Left ventricle myocardium superior (tissue), 1 donor: Measurements from ENCODE around the gene HS1BP3. TPM values are rescaled to one million over a fixed set of nuclear protein-coding genes. Genes with fewer than 3 reads are reported as not detected.

Experiments used
- ATAC-seq: fragments of 200-7000 bp; cut with Tn5 transposase; one replicate; pipeline ENCODE4 v1.9.1; 2020; ENCODE audit warnings: mild to moderate bottlenecking, moderate library complexity
- DNase-seq: peaks from one replicate; pipeline ENCODE4 v3.0.0-alpha.2; 2020
- intact Hi-C: fragments of 100-400 bp; cut with micrococcal nuclease; formaldehyde crosslinking; loops from one replicate; pipeline ENCODE4 v1.11.0; 2022
- total RNA-seq: library from RNA; stranded (reverse); fragmentation: NEBNext Ultra II Directional; extraction: Animal tissue kit (Norgen Biotek cat#: 25700); gene quantifications from one replicate; pipeline ENCODE4 v1.2.1, GENCODE V29; 2021
- donor health status: DM: no; HTN: yes; CAD: no; lungs with severe emphysema.

The HS1BP3 gene
- total RNA-seq, 1 donor from 2014 or later = 20.2 TPM

DNA sequence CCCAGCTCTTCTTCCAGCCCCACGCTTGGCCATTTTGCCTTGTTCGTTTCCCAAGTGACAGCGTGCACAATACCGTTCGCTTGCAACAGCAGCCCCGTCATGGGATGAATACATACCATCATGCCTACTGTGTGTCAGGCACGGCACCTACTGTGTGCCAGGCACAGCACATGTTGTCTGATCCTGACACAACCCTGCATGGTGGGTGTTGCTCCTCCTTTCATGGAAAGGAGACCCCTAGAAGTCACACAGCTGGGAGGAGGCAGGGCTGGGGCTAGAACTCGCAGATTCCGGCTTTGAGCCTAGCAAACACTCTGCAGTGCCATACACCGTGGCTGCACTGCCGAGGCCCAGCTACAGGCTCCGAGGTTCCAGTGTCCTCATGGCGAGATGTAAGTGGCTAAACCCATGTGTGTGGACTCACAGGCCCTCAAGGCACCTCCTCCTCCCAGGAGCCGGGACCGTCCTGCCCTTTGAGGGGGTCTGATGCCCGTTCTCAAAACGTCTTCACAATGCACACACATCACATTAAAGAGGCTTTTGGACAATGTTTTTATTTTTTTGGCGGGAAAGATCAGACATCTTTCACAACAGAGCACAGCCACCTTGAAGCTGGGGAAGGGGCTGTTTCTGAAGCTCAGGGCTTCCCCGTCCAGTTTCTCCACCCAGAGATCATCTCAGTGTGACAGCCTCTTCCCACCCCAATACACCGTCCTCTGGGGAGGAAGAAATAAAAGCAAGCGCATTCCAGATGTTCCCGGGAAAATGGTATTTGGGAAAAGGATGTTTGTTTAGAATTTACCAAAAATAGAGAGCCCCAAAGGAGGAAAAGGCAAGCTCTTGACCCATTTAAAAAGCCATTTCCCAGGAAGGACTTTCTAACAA is 64.9 kb downstream of the HS1BP3 start:
- DNase-seq (no peak), ATAC-seq (peak; percentile 15)
- intact Hi-C loops = no loop called here

DNA sequence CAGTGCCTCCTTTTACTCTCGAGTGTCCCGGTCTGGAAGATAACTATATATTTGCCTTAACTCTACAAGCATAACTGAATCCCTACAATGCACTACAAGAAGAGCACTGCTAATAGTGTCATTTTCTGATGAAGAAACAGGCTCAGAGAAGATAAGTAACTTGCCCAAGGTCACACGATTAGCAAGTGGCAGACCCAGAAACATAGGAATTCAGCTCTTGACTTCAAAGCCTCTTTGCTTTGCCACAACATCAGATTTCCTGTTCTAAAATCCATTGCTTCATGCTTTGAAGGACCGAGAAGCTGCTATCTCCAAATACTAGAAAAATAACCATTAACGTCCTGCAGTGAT is 65.6 kb downstream of the HS1BP3 start:
- intact Hi-C loops = no loop called here
- ATAC-seq = no peak
- DNase-seq = no peak

GRCh38 chr2:20584399-20585358 is 66.2 kb downstream of the HS1BP3 start:
- intact Hi-C loops = no loop called here
- DNase-seq (no peak), ATAC-seq (peak; percentile 70)

DNA sequence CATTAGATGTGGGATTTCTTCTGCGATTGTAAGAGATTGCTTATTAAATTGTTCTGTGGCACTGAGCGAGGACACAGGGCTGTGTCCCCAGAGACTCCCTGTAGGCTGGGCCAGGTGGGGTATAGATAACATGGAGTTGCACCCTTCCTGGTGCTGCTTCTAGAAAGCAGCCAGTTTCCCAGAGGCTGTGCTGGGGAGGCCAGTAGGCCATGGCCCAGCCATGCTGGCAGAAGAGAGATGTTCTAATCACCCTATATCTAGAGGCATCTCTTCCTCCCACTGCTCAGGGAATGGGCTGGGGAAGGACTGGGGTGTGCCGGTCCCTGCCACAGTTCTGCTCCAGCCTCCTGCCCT is 66.9 kb downstream of the HS1BP3 start:
- intact Hi-C loops = no loop called here
- ATAC-seq (peak; percentile 7), DNase-seq (no peak)

- intact Hi-C loops = no loop called here
- ATAC-seq = no peak
- DNase-seq = no peak
Measured at GRCh38 chr2:20583425-20583881, 67.4 kb downstream of the HS1BP3 start.

GRCh38 chr2:20582600-20583221 is 68.2 kb downstream of the HS1BP3 start:
- no peak for DNase-seq
- intact Hi-C loops = no loop called here
- ATAC-seq = no peak

DNA sequence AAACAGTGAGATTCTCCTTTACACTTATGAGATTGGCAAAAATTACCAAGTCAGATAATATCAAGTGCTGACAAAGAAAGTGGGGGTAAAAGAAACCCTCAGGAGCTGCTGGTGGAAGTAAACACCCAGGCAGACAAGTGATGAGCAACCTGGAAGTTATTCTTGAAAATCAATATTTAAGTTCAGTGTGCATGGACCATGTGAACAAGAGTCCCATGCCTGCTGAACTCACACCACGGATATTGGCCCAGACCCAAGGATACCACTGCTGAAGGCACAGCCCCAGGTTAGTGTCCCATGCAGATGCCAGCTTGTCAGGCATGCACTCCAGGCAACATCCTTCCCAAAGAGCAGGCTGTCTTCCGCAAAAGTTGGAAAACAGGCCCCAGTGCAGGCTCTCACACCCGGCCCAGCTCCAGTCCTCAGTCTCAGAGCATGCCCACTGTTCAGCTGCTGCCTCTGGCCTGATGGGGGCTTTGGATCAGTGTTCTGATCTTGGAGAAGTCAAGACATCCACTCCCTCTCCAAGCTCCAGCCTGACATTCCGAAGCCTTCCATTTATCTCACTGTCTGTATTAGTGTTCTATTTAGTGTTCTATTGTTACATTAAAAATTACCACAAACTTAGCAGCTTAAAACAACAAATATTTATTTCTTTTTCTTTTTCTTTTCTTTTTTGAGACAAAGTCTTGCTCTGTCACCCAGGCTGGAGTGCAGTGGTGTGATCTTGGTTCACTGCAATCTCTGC is 70.0 kb downstream of the HS1BP3 start:
- ATAC-seq (no peak), DNase-seq (no peak)
- intact Hi-C loops = no loop called here

- DNase-seq (no peak), ATAC-seq (no peak)
- intact Hi-C loops = no loop called here
Measured at GRCh38 chr2:20579866-20580265, 71.0 kb downstream of the HS1BP3 start.

DNA sequence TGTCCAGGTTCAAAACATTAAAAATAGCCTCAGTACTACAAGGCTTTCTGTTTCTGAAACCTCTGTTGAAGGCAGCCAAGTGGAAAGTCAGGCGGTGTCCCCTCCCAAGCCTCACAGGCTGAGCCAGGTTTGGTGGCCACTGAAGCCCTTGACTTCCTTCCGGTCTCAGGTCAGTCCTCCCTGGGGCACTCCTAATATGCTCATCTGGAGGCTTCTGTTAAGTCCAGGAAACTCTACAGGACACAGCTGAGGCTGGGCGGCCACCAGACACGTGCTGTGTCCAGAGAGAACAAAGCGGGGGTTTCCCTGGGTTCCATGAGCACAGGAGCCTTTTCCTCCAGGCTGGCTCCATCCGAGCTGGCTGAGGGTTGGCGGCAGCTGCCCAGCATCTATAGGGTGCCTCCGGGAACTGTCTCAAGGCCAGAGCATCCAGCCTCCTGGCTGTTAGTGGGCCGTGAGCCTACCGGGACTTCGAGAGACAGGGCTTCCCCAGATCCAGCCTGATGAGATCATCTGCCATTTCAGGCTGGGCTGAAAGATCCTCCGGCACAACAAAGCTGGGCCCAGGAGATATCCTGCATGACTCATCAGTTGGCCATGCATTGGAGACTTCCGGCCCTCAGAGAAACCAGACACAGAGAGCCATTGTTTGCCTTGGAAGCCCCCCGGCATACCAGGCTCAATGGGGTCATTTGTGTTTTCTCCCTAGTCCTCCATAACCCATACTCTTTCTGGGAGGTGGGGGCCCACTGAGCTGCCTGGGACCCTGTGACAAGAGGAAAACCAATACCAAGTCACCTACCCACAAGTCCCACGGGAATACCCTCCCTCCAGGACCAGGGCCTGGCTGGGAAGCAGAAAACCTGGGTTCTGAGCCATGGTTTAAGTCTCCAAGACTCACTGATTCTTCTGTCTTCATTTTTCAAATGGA is 71.7 kb downstream of the HS1BP3 start:
- intact Hi-C loops = no loop called here

DNA sequence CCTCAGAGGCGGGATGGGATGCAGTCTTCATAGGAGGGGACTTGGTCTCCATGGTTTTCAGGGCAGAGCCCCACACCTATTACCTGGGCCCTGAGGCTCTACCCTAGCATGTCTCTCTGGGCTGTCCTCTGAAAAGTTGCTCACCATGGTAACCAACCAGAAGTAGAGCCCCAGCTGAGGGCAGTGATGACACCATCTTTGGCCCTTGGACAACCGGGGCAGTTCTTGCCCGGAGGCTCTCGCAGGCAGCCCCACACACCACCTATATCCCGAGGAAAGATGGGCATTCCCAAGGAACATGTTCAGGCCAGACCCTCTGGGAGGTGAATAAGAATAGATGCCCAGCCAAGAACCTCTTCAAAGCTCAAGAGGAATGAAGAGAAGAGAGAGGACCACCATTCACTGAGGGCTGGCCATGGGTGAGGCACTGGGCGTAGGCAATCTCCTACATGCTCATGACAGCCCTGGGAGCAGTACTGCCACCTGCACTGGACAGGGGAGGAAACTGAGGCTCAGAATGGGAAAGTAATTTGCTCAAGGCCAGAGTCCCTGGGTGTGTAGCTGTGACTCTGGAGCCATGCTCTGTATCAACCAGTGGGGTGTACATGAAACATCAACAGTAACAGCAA is 72.5 kb downstream of the HS1BP3 start:
- intact Hi-C loops = no loop called here
- no peak for DNase-seq
- no peak for ATAC-seq

More for the DNA sequence above, 71.7 kb downstream of the HS1BP3 start:
- DNase-seq (peak; percentile 83), ATAC-seq (peak; percentile 91)

DNA sequence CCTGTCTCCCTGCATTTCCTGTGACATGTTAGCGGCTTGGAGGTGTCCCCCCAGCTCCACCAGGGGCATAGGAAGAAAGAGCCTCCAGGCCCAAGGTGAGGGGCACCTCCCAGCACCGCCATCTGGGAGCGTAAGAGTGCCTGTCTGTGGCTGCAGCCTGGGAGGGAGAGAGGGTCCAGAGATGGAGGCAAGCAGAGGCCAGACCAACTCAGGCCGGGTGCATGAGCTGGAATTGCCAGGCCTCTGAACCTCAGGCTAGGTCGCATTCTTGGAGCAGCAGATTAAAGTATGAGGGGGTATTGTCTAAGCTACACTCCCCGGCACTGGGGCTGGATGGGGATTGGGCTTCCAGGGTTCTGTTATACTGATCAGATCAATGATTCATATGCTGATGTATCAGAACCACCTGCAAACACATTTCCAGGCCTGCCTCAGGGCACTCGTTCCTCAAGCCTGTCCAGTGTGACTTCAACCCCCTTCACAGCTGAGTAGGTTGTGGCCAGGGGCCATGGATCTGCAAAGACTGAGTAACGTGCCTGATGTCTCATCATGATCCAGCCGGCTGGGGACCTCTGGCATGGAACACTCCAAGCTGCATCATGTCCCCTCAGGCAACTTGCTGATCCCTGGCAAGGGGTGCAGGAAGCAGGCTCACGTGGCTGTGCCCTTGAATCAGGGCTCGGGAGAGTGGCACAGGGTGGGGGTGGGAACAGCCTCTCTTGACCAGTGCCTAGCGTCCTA is 73.2 kb downstream of the HS1BP3 start:
- ATAC-seq (no peak), DNase-seq (no peak)
- intact Hi-C loops = no loop called here

- intact Hi-C loops = no loop called here
- ATAC-seq = no peak
- DNase-seq = no peak
Measured at GRCh38 chr2:20576598-20577115, 74.2 kb downstream of the HS1BP3 start.

DNA sequence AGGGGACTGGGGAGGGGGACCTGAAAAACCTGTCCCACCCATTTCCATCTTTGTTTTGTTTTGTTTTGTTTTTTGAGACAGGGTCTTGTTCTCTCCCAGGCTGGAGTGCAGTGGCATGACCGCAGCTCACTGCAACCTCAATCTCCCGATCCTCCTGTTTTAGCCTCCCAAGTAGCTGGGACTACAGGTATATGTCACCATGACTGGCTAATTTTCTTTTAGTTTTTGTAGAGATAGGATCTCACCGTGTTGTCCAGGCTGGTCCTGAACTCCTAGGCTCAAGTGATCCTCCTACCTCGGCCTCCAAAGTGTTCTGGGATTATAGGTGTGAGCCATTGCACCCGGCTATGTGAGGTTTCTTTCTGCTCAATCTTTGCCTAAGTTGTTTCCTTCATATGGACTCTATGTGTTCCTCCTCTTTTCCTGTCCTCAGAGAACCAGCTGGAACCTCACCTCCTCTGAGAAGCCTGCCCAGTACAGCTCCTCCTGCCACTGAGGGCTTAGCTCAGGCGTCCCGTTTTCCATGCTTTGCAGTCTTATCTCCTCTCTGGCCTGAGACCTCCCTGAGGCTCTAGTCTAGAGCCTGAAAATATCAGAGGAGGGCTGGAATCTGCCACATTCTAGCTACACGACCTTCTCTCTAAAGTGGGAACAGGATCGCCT is 74.8 kb downstream of the HS1BP3 start:
- intact Hi-C loops = no loop called here
- DNase-seq (no peak), ATAC-seq (no peak)

GRCh38 chr2:20575414-20575813 is 75.5 kb downstream of the HS1BP3 start:
- ATAC-seq = no peak
- no peak for DNase-seq
- intact Hi-C loops = no loop called here

GRCh38 chr2:20574930-20575329 is 76.0 kb downstream of the HS1BP3 start:
- DNase-seq (no peak), ATAC-seq (no peak)
- intact Hi-C loops = no loop called here

- ATAC-seq (no peak), DNase-seq (no peak)
- intact Hi-C loops = no loop called here
Measured at GRCh38 chr2:20574423-20574911, 76.4 kb downstream of the HS1BP3 start.
